Measurements from ENCODE around the gene ARHGAP6. TPM values are rescaled to one million over a fixed set of nuclear protein-coding genes. Genes with fewer than 3 reads are reported as not detected.
A peak's percentile ranks its signal among the peaks of the same experiment; 100 is the strongest.

The ARHGAP6 gene
- total RNA-seq, 6 experiments from 2014 or later = 0.38 to 1.2 (median 0.78) TPM

DNA sequence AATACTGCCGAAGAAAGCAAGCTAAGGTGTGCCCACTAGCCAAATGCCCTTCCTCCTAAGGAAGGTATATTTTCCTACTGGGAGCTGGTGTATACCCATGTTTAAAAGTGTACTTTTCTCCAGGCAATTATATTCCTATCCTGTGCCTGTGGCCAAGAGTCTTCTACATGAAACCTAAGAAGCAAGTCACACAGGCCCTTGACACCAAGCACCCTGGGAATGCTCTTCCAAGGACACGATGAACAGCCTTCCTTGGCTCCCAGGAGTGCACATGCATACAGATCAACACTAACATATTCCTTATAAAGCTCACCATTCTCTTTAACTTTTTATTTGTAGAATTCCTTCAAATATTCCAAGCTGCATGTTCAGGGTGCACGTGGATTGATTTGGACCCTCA, 17.3 kb upstream of the ARHGAP6 start:
- no peak overlapping the region for H3K4me3 ChIP-seq
- no peaks in the 10 kb centered on the region for H3K27me3 ChIP-seq
- intact Hi-C loops (cut with DNase I) = no loop called here
- no peaks in the 10 kb centered on the region for H3K4me1 ChIP-seq
- ATAC-seq (no peak), DNase-seq (no peak)
- 72% methylated on average over 3 of the region's 3 CpGs for WGBS (ENCODE audit: insufficient coverage, low coverage, low lambda C conversion rate, missing lambda C conversion rate)
- TF ChIP-seq, protein P1, sequence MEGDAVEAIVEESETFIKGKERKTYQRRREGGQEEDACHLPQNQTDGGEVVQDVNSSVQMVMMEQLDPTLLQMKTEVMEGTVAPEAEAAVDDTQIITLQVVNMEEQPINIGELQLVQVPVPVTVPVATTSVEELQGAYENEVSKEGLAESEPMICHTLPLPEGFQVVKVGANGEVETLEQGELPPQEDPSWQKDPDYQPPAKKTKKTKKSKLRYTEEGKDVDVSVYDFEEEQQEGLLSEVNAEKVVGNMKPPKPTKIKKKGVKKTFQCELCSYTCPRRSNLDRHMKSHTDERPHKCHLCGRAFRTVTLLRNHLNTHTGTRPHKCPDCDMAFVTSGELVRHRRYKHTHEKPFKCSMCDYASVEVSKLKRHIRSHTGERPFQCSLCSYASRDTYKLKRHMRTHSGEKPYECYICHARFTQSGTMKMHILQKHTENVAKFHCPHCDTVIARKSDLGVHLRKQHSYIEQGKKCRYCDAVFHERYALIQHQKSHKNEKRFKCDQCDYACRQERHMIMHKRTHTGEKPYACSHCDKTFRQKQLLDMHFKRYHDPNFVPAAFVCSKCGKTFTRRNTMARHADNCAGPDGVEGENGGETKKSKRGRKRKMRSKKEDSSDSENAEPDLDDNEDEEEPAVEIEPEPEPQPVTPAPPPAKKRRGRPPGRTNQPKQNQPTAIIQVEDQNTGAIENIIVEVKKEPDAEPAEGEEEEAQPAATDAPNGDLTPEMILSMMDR (IDR thresholded peaks at IDR 0.05) = no peak
- no peak for TF ChIP-seq POLR2A (IDR thresholded peaks at IDR 0.05)
- H3K9me3 ChIP-seq = no peaks in the 10 kb centered on the region
- H3K27ac ChIP-seq = no peak overlapping the region
- no peaks in the 10 kb centered on the region for H3K36me3 ChIP-seq

DNA sequence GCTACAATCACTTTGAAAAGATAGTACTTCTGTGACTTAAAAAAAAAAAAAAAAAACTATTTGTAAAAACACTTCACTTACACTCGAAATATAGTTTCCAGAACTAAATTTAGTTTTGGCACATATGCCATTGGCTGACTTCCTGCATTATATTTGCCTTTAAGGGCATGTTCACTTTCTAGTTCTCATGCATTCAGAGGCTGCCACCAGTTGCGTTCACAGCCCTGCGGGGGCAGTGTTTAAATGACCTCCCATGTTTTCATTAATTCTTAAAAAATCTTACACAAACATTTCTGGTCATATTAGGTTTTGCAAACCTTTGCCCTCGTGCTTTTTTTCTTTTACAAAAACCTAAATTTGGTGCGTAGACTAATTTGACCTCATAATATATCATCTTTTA, 12.4 kb upstream of the ARHGAP6 start:
- no peaks in the 10 kb centered on the region for H3K27me3 ChIP-seq
- H3K36me3 ChIP-seq = no peaks in the 10 kb centered on the region
- no peaks in the 10 kb centered on the region for H3K4me1 ChIP-seq
- DNase-seq (no peak), ATAC-seq (no peak)
- TF ChIP-seq POLR2A (IDR thresholded peaks at IDR 0.05) = no peak
- TF ChIP-seq, protein P1 (IDR thresholded peaks at IDR 0.05) = peak in 3 of 4 donors; percentile 22 to 24 (median 24)
- intact Hi-C loops (cut with DNase I) = no loop called here
- H3K9me3 ChIP-seq = no peaks in the 10 kb centered on the region
- 27% methylated on average over 5 of the region's 5 CpGs for WGBS (ENCODE audit: insufficient coverage, low coverage, low lambda C conversion rate, missing lambda C conversion rate)
- no peak overlapping the region for H3K4me3 ChIP-seq
- H3K27ac ChIP-seq = no peak overlapping the region

DNA sequence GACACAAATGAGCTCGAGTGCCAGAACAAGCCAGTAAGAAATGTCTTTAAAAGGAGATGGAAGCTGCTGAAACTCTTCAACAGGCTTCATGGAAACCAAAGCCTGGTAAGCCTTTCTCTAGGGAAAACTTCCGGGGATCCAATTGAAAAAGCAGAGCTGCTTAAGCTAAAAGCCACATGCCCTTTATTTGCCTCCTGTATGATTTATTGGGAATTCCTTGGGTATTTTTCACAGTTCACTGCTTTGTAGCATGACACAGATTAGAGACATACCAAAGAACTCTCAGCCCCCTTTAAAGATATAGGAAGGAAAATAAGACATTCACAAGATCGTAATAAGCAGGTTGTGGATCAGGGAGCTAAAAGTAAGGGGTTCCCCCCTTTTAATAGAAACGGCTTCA, 6.5 kb upstream of the ARHGAP6 start:
- TF ChIP-seq, protein P1 (IDR thresholded peaks at IDR 0.05) = no peak
- no peak for TF ChIP-seq POLR2A (IDR thresholded peaks at IDR 0.05)
- H3K4me1 ChIP-seq = no peaks in the 10 kb centered on the region
- intact Hi-C loops (cut with DNase I) = no loop called here
- WGBS (ENCODE audit: insufficient coverage, low coverage, low lambda C conversion rate, missing lambda C conversion rate) = 51% methylated on average over 4 of the region's 4 CpGs
- ATAC-seq = no peak
- no peaks in the 10 kb centered on the region for H3K36me3 ChIP-seq
- no peak overlapping the region for H3K4me3 ChIP-seq
- no peaks in the 10 kb centered on the region for H3K9me3 ChIP-seq
- DNase-seq = no peak
- peaks cover 0 to 13% of the 10 kb centered on the region in 2 donors for H3K27me3 ChIP-seq
- no peak overlapping the region for H3K27ac ChIP-seq

DNA sequence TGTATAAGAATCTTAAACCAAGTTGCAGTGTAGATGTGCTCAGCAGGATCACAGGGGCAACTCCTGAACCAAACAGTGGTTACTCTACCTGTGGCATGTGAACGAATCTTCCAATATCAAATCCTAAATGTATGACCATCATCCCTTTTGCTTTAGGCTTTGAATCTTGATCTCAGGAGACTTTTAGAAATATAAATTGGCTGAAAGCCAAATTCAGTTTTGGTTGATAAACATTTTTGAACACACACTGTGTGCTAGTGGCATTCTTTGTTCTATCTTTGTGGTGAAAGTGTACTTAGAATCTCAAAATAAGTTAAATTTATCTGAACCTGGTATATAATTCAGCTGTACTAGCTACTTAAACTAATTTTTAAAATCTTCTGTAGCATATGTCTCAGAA, 4.6 kb upstream of the ARHGAP6 start:
- H3K4me1 ChIP-seq = peaks cover 0 to 2% (median 0%) of the 10 kb centered on the region in 4 donors
- H3K27ac ChIP-seq = no peak overlapping the region
- no peaks in the 10 kb centered on the region for H3K36me3 ChIP-seq
- DNase-seq = no peak
- peaks cover 0 to 13% of the 10 kb centered on the region in 2 donors for H3K27me3 ChIP-seq
- WGBS (ENCODE audit: insufficient coverage, low coverage, low lambda C conversion rate, missing lambda C conversion rate) = 36% methylated on average over 1 of the region's 1 CpG
- intact Hi-C loops (cut with DNase I) = no loop called here
- no peak overlapping the region for H3K4me3 ChIP-seq
- H3K9me3 ChIP-seq = no peaks in the 10 kb centered on the region
- TF ChIP-seq, protein P1 (IDR thresholded peaks at IDR 0.05) = no peak
- no peak for TF ChIP-seq POLR2A (IDR thresholded peaks at IDR 0.05)
- no peak for ATAC-seq
